ENCODE measurements around the gene POU3F3.

- no peak for TF ChIP-seq CTCF (tag by site-specific recombination; IDR thresholded peaks at IDR 0.05)
- TF ChIP-seq REST (tag by site-specific recombination; IDR thresholded peaks at IDR 0.05), result no peak
- no peak for TF ChIP-seq ZNF146 (tag by site-specific recombination; IDR thresholded peaks at IDR 0.05)
- TF ChIP-seq ZNF837 (tag by site-specific recombination; IDR thresholded peaks at IDR 0.05), result no peak
- TF ChIP-seq KLF10 (tag by site-specific recombination; IDR thresholded peaks at IDR 0.05), result no peak
- TF ChIP-seq KLF9 (tag by site-specific recombination; IDR thresholded peaks at IDR 0.05; ENCODE audit: low read depth), result no peak
- TF ChIP-seq ZNF266 (tag by site-specific recombination; IDR thresholded peaks at IDR 0.05; ENCODE audit: low read depth), result no peak
- no peak for TF ChIP-seq ZNF513 (tag by site-specific recombination; IDR thresholded peaks at IDR 0.05)
- no peak for TF ChIP-seq ZNF2 (tag by site-specific recombination; IDR thresholded peaks at IDR 0.05)
- TF ChIP-seq HOXC10 (CRISPR knock-in tag; IDR thresholded peaks at IDR 0.05), result no peak
- TF ChIP-seq ZNF138 (tag by site-specific recombination; IDR thresholded peaks at IDR 0.05; ENCODE audit: borderline replicate concordance), result no peak
- TF ChIP-seq ZNF311 (tag by site-specific recombination; IDR thresholded peaks at IDR 0.05; ENCODE audit: borderline replicate concordance), result no peak
- no peak for TF ChIP-seq SCRT1 (tag by site-specific recombination; IDR thresholded peaks at IDR 0.05; ENCODE audit: borderline replicate concordance)
Measured at GRCh38 chr2:104860451-104860790, 6.5 kb downstream of the POU3F3 start.

Measured in HEK293 (cell line).